HepG2 (cell line): ENCODE measurements around the gene CDC34. TPM values are rescaled to one million over a fixed set of nuclear protein-coding genes. Genes with fewer than 3 reads are reported as not detected.

Experiments
- GABPA ChIP-seq, 2 experiments: IDR thresholded peaks; 2 replicates each; pipeline ENCODE4 v1.6.1; 2011 to 2016; ENCODE audit warnings: low read depth in 2 of 2, low read length in 1 of 2, missing biosample characterization in 1 of 2, missing genetic modification characterization in 1 of 2
- HIC2 ChIP-seq: sonication (generic); formaldehyde crosslinking; IDR thresholded peaks from 2 replicates; pipeline ENCODE4 v1.9.0; 2022; ENCODE audit warnings: low read depth, missing genetic modification reagents
- HOXA9 ChIP-seq: sonication (generic); formaldehyde crosslinking; IDR thresholded peaks from 2 replicates; pipeline ENCODE4 v1.8.1; 2022; ENCODE audit warnings: missing genetic modification reagents, mild to moderate bottlenecking, moderate library complexity, borderline replicate concordance
- JUND ChIP-seq: sonication (generic); formaldehyde crosslinking; IDR thresholded peaks from 2 replicates; pipeline ENCODE4 v1.8.0; 2022; ENCODE audit warnings: mild to moderate bottlenecking, missing genetic modification reagents
- RAD21 ChIP-seq: fragments of 450-650 bp; formaldehyde crosslinking; IDR thresholded peaks from 2 replicates; pipeline ENCODE4 v1.5.0; 2020; ENCODE audit warnings: mild to moderate bottlenecking
- ZNF160 ChIP-seq: sonication (generic); formaldehyde crosslinking; IDR thresholded peaks from 2 replicates; pipeline ENCODE4 v1.8.0; 2022; ENCODE audit warnings: mild to moderate bottlenecking, inconsistent platforms, missing genetic modification reagents
- ZNF276 ChIP-seq: sonication (generic); formaldehyde crosslinking; IDR thresholded peaks from 2 replicates; pipeline ENCODE4 v1.4.0; 2020; ENCODE audit warnings: mild to moderate bottlenecking, low read depth, missing genetic modification reagents
- ZNF607 ChIP-seq: sonication (generic); formaldehyde crosslinking; IDR thresholded peaks from 2 replicates; pipeline ENCODE4 v1.5.1; 2020; ENCODE audit warnings: missing genetic modification reagents, mild to moderate bottlenecking, borderline replicate concordance
- ZNF652 ChIP-seq: IDR thresholded peaks from 2 replicates; pipeline ENCODE4 v1.6.1; 2016; ENCODE audit warnings: low read depth, borderline replicate concordance
- ZSCAN25 ChIP-seq: sonication (generic); formaldehyde crosslinking; IDR thresholded peaks from 2 replicates; pipeline ENCODE4 v1.8.0; 2022; ENCODE audit warnings: mild to moderate bottlenecking, missing genetic modification reagents
- ZSCAN31 ChIP-seq: sonication (generic); formaldehyde crosslinking; IDR thresholded peaks from 2 replicates; pipeline ENCODE4 v1.5.0; 2020; ENCODE audit warnings: low read depth, mild to moderate bottlenecking, missing genetic modification reagents
- polyA plus RNA-seq, 8 experiments: library from polyadenylated mRNA; depleted of rRNA in 3 of 8; stranded (reverse) in 7 of 8; unstranded in 1 of 8; fragments of >200 nt; fragmentation: Illumina TruSeq in 4 of 8; extraction: Trizol in 4 of 8; gene quantifications; 2 replicates each; pipeline versions ENCODE4 v1.2.1 to v1.2.3, GENCODE V29; 2011 to 2016; ENCODE audit warnings: low read depth in 4 of 8, missing spikeins in 1 of 8, mixed read lengths in 1 of 8; ENCODE audit not compliant: insufficient read depth in 1 of 8
- total RNA-seq, 5 experiments: library from RNA; depleted of rRNA; stranded (reverse); fragments of >200 nt; fragmentation: Illumina TruSeq; extraction: Trizol; gene quantifications; 2 replicates each; pipeline ENCODE4 v1.2.3, GENCODE V29; 2016; ENCODE audit warnings: low read depth in 1 of 5
- TF ChIP-seq, protein P1 (sequence below): sonication (generic); formaldehyde crosslinking; IDR thresholded peaks from 2 replicates; pipeline ENCODE4 v1.4.0; 2020; ENCODE audit warnings: missing genetic modification reagents
- TF ChIP-seq, protein P2 (sequence below): sonication (generic); formaldehyde crosslinking; IDR thresholded peaks from 2 replicates; pipeline ENCODE4 v1.8.0; 2022; ENCODE audit warnings: missing genetic modification reagents, mild to moderate bottlenecking, borderline replicate concordance
- TF ChIP-seq, protein P3 (sequence below): sonication (generic); formaldehyde crosslinking; IDR thresholded peaks from 2 replicates; pipeline ENCODE4 v1.8.1; 2023; ENCODE audit warnings: mild to moderate bottlenecking, inconsistent platforms, moderate library complexity, missing genetic modification reagents, borderline replicate concordance
- TF ChIP-seq, protein P4 (sequence below): sonication (generic); formaldehyde crosslinking; IDR thresholded peaks from 2 replicates; pipeline ENCODE4 v1.4.0; 2020; ENCODE audit warnings: mild to moderate bottlenecking, missing genetic modification reagents

Gene CDC34
- total and polyA plus RNA-seq, 2 of the 13 experiments (the other 11 are each of a cell fraction or from before 2014, with no cell fraction given), result 138 to 150 TPM

DNA sequence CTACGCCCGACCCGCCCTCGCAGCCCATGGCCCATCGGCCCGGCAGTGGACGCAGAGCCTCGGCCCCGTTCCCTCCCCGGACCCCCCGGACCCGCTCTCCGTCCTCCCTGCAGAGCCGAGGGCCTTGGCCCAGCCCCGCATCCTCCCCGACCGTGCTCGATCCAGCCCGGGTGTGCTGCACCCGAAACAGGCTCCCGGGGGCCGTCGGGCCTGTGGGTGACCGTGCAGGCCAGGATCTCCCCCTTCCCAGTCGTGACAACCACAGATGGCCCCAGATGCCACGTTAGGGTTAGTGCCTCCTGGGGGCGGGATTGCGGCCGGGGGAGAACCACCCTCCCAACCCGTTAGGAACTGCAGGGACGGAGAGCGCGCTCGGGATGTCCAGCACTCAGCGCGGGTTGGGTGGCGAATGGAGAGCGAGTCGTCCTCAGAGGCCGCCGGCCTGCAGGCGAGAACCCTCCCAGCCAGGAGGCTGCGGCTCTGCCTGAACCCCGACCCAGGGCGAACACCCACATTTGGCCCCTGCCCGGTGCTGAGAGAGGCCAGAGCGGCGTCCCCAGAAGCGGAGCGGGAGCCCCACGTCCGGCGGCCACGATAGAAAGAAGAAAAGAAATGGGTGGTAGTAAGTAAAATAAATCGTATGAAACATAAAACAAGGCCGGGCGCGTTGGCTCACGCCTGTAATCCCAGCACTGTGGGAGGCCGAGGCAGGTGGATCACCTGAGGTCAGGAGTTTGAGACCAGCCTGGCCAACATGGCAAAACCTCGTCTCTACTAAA, 42.0 kb upstream of the CDC34 start (continued):
- TF ChIP-seq, protein P1, sequence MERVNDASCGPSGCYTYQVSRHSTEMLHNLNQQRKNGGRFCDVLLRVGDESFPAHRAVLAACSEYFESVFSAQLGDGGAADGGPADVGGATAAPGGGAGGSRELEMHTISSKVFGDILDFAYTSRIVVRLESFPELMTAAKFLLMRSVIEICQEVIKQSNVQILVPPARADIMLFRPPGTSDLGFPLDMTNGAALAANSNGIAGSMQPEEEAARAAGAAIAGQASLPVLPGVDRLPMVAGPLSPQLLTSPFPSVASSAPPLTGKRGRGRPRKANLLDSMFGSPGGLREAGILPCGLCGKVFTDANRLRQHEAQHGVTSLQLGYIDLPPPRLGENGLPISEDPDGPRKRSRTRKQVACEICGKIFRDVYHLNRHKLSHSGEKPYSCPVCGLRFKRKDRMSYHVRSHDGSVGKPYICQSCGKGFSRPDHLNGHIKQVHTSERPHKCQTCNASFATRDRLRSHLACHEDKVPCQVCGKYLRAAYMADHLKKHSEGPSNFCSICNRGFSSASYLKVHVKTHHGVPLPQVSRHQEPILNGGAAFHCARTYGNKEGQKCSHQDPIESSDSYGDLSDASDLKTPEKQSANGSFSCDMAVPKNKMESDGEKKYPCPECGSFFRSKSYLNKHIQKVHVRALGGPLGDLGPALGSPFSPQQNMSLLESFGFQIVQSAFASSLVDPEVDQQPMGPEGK (CRISPR knock-in tag), result peak; percentile 53; the same call in 1 of the 2 replicates
- TF ChIP-seq ZNF160 (CRISPR knock-in tag), result 0 out of 2 replicates have a peak, but pooled peaks have one; percentile 28
- TF ChIP-seq, protein P2, sequence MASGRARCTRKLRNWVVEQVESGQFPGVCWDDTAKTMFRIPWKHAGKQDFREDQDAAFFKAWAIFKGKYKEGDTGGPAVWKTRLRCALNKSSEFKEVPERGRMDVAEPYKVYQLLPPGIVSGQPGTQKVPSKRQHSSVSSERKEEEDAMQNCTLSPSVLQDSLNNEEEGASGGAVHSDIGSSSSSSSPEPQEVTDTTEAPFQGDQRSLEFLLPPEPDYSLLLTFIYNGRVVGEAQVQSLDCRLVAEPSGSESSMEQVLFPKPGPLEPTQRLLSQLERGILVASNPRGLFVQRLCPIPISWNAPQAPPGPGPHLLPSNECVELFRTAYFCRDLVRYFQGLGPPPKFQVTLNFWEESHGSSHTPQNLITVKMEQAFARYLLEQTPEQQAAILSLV (CRISPR knock-in tag), result no peak
- TF ChIP-seq HOXA9, result no peak
- no peak for TF ChIP-seq ZNF652 (CRISPR knock-in tag)
- TF ChIP-seq ZSCAN25 (CRISPR knock-in tag), result no peak
- 0 out of 2 replicates have a peak, but pooled peaks have one; percentile 34 for TF ChIP-seq JUND (CRISPR knock-in tag)
- TF ChIP-seq GABPA (IDR thresholded peaks at IDR 0.05; ENCODE audit: low read depth, low read length), result no peak
- no peak for TF ChIP-seq GABPA (CRISPR knock-in tag; IDR thresholded peaks at IDR 0.05; ENCODE audit: low read depth)
- no peak for TF ChIP-seq ZNF276
- no peak for TF ChIP-seq ZSCAN31 (CRISPR knock-in tag)
- TF ChIP-seq, protein P3, sequence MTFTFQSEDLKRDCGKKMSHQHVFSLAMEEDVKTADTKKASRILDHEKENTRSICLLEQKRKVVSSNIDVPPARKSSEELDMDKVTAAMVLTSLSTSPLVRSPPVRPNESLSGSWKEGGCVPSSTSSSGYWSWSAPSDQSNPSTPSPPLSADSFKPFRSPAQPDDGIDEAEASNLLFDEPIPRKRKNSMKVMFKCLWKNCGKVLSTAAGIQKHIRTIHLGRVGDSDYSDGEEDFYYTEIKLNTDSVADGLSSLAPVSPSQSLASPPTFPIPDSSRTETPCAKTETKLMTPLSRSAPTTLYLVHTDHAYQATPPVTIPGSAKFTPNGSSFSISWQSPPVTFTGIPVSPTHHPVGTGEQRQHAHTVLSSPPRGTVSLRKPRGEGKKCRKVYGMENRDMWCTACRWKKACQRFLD (CRISPR knock-in tag), result 0 out of 2 replicates have a peak, but pooled peaks have one; percentile 34
- TF ChIP-seq, protein P4, sequence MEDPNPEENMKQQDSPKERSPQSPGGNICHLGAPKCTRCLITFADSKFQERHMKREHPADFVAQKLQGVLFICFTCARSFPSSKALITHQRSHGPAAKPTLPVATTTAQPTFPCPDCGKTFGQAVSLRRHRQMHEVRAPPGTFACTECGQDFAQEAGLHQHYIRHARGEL, result 0 out of 2 replicates have a peak, but pooled peaks have one; percentile 57
- TF ChIP-seq RAD21, result 0 out of 2 replicates have a peak, but pooled peaks have one; percentile 21
- TF ChIP-seq HIC2 (CRISPR knock-in tag), result no peak
- no peak for TF ChIP-seq ZNF607 (CRISPR knock-in tag)
